GM19372 (cell line): ENCODE measurements around the gene RNF113B.

Experiments
- ATAC-seq: cut with Tn5 transposase; IDR thresholded peaks from one replicate; pipeline ENCODE4 v1.9.1; 2021; ENCODE audit warnings: mild to moderate bottlenecking, low read depth, moderate library complexity; ENCODE audit not compliant: unreplicated experiment

Gene RNF113B

DNA sequence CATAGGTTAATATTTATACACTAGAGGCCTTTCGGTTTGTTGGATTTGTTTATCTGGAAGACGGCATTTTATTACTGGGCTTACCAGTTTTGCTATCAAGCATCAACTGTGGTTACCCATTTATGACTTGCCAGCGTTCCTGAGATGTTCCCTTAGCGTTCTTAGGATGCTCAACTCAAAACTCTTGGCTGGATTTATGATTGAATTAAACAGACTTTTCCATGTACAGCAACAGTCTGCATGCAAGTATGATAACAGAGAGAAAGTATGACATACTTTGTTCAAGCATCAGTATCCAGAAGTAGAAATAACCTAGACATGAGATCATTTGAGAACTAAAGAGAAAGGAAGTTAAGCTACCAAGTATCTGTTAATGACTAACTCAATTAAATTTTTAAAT, 29.9 kb upstream of the RNF113B start:
- no peak for ATAC-seq

DNA sequence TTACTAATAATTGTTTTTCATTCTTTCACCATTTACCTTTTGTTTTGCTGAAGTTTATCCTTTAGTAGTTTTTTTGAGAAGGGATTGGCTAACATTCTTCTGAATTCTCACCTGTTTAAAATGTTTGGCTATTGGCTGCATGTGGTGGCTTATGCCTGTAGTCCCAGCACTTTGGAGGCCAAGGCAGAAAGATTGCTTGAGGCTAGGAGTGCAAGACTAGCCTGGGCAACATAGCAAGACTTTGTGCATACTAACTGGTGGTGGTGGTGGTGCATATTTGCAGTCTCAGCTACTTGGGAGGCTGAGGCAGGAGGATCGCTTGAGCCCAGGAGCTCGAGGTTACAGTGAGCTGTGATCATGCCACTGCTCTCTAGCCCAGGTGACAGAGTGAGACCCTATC, 27.5 kb upstream of the RNF113B start:
- no peak for ATAC-seq

DNA sequence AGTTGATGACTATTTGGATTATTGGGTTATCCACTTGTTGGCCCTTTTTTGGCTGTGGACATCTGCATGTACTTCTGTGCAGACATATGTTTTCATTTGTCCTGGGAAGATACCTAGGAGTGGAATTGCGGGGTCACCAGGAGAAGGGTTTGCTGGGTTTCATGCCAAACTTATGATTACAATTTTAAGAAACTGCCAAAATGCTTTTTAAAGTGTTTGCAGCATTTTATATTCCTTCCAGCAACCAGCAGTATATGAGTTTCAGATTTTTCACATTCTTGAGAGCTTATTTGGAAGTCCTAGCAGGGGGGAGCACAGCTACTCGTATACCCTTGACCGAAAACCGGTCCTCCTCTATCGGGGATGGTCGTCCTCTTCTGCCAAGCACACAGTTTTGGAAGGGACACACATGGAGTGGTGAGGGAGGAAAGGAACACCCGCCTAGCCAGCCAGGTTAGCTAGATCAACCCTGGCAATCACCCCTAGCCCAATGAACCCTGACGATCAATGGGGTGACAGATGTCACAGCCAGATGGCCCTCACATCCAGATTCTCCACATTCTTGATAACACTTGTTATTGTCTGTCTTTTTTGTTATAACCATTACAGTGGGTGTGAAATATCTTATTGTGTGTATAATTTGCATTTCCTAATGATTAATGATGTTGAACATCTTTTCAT, 26.7 kb upstream of the RNF113B start:
- no peak for ATAC-seq

DNA sequence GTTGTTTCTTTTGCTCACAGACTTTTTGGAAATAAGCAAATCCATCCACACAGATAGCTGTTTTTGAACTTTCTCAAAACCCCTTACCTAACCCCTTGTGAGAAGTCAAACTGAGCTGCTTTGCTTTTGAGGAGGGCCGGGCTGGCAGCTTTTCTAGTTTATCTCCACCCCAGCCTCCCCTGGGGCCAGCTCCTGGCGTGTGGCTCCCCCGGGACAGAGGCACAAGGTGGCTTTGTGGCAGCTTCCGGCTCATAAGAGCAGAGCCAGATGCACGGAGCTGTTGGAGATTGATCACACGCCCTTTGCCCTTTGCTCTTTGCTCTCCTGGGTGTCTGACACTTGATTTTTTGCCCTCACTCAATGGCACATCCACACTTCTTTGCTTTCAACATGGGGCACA, 24.9 kb upstream of the RNF113B start:
- ATAC-seq = no peak

DNA sequence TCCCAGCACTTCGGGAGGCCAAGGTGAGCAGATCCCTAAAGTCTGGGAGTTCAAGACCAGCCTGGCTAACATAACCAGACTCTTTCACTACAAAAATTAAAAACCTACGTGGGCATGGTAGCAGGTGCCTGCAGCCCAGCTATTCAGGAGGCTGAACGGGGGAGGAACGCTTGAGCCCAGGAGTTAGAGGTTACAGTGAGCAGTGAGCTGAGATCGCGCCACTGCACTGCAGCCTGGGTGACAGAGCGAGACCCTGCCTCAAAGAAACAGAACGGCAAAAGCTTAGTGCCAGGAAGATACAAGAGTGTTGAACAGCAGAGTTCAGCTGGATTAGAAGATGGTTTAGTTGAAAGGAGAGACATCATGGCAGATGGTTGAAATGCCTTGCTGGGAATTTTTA, 24.1 kb upstream of the RNF113B start:
- ATAC-seq = no peak

DNA sequence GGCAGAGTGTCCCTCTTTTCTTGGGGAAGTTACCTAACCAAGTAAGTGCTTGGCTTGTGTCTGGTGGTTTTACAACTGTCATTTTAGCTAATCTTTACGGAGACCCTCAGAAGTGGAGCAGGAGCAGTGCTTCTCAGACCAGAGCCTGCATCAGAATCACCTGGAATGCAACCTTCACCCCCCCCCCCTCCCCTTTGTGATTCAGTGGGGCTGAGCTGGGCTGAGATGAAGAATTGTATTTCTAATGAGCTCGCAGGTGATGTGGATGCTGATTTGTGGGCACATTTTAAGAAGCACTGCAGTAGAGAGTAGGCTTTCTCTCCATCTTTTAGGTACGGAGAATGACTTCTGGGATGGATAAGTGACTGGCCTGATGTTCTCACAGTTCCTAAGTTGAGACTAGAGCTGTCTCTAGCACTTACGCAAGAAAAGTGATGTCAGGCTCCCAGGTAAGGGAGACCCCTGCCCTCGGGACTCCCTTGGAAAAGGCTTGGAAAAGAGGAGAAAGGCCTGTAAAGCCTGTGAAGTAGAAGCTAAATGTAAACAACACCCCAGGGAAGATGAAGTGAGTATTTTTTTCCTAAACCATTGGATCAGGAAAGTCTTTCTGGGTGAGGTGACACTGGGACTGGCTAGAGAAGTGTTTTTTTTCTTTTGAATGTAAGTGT, 23.3 kb upstream of the RNF113B start:
- ATAC-seq = no peak

DNA sequence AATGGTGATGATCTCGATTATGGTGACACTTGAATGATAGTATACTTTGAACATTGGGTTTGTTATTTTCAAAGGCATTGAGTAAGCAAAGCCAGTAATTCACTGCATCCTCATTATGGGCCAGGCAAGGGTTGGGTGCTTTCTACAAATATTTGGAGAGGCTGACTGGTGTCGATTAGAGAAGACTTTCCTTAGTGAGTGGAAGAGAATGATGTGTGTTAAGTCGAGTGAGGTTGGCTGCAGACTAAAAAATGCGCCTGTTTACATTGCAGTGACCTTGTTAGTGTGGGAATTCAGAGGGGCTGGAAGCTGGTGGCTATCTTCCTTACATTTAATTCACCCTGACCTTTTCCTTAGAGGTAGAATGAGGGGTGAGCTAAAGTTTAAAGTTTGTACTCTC, 22.4 kb upstream of the RNF113B start:
- no peak for ATAC-seq

DNA sequence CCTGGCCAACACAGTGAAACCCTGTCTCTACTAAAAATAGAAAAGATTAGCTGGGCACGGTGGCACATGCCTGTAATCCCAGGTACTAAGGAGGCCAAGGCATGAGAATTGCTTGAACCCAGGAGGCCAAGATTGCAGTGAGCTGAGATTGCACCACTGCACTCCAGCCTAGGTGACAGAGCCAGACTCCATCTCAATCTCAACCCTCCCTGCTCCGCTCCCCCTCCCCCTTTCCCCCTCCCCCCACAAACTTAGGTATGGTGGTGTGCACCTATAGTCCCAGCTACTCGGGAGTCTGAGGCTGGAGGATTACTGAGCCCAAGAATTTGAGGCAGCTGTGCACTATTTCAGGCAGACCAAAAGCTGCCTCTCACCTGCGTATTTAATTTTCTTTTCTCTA, 21.6 kb upstream of the RNF113B start:
- no peak for ATAC-seq

DNA sequence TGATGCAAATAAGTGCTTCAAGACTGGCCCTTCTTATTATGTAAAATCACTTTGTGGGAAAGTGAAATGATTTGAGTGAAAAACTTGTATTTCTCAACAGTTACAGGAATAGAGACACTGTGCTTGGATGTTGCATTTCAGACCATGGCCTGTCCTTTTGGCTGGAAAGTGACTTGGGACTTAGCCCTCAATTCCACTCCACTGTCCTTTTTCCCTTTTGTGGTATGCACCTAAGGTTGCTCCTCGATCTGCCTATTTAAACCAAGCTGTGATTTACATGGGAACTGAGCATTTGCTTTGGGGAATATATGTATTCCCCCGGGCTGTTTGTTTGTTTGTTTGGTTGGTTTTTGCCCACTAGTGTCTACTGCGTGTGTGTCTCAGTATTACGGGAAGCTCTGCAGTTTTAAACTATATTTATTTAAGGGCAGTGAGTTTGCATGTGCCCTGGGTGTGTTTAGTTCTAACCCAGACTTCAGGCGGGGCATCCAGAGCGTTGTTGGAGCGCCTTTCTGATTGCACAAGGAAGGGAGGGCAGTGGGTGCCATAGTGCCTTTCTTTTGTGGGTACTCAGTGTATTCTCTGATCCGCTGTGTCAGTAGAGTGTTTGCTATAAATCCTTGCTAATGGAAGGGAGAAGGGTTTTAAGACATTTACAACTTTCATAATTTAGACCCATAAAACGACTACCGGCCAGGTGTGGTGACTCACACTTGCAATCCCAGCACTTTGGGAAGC, 18.2 kb upstream of the RNF113B start:
- no peak for ATAC-seq

DNA sequence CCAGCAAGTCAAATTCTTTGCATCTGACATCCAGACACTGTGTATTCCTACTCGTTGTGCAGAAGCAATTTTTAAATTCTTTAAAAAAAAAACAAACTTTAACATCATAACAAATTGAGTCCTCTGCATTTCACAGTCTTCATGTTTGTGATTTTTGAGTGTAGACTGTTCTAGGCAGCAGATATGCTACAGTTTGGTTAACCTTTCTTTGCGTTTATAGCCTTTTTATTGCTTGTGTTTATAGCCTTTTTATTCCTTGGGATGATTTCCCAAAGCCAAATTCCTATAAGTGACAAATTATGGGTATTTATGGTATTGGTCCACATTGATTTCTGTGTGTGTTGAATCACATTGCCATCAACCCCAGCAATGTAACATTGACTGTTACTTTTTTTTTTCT, 14.9 kb upstream of the RNF113B start:
- ATAC-seq = no peak

DNA sequence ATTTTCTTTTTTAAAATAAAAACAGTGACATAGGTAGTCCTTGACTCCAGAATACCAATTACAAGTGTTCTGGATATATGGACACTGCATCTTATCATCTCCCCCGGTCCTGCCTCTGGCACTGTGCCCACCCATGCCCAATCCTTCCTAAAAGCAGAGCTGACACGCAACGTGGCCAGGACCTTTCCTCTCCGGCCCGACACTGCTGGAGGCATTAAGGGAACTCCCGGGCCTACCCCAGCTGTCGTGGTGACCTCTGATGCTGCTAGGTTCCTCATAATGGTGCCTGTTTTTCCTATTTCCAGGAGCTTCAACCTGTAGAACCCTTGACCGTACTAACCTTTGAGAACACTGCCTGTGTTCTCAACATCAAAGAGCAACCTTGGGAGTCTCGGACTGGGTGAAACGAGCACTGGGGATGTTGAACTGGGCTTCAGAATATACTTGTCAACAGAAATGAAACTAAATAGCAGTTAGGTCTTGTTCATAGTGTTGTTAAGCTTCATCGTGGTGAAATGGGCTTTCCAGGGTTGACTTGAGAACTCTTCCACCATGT, 13.9 kb upstream of the RNF113B start:
- ATAC-seq = no peak

DNA sequence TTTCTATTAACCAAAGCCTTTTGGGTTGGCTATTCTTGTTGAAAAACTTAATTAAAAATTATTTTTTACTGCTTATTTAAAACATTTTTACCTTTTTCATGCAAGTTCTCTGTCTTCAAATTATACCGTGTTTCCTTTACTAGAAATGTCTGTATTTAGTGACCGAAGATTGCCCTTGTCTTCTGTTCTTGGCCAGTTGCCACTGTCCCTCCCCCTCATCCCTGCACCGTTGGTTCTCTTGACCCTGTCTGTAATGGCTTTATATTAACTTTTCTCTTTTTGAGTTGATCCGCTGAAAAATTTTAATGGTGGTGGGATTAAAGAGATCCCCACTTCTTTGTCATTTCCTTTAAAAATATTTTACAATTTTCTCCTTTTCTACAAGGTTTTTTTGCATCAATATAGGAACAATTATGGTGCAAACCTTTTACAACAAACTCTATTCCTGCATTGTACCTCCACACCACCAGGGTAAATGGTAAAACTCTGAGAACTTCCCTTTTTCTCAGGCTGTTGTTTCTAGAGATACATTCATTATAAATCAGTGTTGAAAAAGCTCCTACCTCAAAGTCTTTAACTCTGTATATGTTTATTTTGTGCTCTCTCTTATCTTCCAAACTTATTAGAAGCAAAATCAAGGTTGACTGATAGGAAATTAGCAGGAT, 12.9 kb upstream of the RNF113B start:
- ATAC-seq = no peak

DNA sequence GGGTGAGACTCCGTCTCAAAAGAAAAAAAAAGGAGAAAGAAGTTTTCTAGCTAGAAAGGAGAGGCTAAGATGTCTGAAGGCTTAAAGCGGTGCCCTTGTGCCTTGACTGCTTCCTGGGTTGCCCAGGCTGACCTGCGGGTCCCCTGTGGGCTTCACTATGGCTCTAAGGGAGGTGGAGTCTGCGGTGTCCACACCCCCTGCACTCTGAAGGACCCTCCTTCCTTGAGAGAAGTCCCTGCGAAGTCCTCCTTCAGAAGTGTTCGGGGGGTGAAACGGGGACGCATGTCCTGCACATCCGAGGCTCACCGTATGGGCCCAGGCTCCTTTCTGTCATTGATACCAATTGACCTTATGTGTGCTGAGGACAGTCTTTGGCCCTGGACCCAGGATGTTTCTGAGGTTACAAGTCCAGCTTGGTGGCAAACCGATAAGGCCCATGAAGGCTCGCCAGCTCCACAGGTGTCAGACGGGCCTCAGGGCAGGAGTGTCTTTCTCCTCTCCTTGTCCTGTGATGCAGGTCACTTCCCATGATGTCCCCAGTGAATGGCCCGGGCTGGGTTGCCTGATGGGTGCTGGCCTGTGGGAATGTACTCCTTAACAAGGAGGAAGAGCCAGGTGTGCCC, 11.6 kb upstream of the RNF113B start:
- no peak for ATAC-seq

DNA sequence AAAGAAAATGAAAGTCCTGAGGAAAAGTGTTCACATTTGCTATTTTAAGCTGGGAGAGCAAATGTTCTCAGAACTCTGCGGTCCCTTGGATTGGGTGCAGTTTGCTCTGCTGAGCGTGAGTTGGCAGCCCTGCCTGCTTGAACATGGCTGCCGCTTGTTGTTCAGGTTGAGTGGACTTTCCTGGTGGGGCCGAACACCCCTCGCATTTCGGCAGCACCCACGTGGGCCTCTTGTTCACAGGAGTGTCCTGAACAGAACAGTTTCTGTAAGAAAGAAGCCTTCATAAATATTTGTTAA, 10.8 kb upstream of the RNF113B start:
- ATAC-seq = no peak

DNA sequence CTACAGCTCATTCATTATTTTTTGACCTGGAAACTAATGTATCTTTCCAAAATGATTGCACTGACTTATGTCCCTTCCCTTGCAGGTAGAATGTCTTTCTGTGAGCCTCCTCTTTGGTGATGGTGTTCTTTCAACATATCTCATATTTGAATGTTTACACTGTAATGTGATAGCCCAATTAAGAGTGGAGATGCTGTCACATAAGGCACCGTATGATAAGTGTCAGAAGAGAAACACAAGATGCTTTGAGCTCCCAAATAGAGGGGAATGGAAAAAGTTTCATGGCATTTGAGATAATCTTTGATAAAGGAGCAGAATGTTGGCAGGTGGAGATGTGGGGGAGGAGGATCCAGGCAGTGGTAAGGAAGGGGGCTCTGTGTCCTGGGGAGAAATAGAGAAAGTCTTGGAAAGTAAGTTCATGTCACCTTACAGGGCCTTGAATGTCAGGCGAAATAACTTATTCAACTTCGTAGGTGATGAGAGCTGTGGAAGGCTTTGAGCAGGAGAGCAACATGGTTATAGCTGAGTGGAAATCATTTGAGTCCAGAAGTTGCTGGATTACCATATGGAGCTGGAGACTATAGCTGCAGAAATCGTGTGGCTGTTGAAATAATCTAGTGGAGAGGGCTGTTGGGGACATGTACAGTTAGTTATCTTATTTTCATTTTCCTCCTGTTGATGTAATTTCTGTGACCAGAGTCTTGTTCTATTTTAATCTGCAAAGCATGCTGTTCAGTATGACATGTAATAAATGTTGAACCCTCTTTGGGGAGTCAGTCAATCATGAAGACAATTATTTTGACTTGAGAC, 10.3 kb upstream of the RNF113B start:
- ATAC-seq = no peak

DNA sequence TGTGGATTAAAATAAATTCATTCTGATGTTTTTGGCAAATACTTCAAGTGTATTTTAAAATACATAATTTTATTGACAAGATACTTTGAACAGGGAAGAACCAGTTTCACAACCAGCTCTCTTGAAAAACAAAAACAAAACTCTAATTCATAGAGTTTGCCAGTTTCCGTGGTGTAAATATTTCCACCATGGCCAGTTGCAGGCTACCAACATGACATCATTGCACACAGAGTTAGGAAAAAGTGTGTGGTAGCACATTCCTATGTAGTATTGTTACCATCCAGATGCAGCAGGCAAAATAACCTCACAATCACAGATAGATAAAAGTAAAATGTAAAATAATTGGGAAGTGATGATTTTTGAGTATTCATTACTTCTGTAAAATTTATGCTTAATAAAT, 7.7 kb upstream of the RNF113B start:
- no peak for ATAC-seq

DNA sequence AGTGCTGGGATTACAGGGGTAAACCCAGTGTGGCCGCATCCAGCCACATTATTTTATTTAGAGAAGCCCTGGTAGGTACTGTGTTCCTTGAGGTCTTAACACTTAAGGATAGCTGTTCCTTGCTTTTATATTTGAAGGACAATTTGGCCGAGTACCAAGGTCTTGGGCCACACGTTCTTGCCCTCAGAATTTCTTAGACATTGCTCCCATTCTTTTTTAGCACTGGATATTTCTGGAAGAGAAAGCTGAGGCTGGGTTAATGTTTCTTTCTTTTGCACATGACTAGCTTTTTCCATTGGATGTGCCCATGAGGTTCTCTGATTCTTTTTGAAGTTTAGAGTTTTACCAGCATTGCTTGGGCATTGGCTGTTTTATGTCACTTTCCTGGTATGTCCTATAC, 5.5 kb upstream of the RNF113B start:
- ATAC-seq = no peak

DNA sequence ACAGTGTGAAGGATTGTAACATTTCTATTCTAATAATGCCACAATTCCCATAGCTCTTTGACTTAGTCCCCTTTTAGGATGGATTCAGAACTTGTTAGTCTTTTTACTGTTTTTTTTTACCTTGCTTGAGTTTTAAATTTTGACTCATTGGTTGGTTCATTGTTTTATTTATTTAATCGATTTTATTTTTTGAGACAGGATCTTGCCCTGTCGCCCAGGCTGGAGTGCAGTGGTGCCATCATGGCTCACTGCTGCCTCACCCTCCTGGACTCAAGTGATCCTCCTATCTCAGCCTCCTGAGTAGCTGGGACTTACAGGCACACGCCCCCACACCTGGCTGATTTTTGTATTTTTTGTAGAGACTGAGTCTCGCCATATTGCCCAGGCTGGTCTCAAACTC, 5.1 kb upstream of the RNF113B start:
- ATAC-seq = no peak

DNA sequence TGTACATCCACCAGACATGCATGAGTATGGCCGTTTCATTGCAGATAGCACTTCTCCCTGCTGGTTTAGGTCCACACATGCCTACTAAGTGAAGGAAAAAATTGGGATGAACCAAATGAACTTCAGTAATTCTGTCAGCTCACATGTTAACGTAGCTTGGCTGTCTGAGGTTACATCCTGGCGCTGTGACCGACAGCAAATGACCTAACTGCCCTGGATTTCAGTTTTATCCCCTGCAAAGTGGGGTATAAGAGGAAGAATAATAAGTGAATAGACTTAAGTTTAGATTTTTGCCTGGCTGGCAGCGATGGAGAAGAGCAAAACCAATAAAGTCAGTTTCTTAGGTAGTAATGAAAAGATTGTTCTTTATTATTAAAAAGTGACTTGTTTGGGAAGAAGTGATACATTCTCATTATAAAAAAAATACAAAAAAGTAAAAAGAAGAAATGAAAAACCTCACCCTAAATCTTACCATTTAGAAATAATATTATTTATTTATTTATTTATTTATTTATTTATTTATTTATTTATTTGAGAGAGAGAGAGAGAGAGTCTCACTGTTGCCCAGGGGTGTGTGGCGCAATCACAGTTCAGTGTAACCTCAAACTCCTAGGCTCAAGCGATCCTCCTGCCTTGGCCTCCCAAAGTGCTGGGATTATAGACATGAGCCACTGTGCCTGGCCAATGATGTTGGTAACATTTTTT, 4.2 kb upstream of the RNF113B start:
- no peak for ATAC-seq
